ENCODE results near the gene ARMCX5. TPM values are rescaled to one million over a fixed set of nuclear protein-coding genes. Genes with fewer than 3 reads are reported as not detected.
A peak's percentile ranks its signal among the peaks of the same experiment; 100 is the strongest.

The ARMCX5 gene
- total and polyA plus RNA-seq, 7 donors = 5.0 to 10.0 (median 7.2) TPM

DNA sequence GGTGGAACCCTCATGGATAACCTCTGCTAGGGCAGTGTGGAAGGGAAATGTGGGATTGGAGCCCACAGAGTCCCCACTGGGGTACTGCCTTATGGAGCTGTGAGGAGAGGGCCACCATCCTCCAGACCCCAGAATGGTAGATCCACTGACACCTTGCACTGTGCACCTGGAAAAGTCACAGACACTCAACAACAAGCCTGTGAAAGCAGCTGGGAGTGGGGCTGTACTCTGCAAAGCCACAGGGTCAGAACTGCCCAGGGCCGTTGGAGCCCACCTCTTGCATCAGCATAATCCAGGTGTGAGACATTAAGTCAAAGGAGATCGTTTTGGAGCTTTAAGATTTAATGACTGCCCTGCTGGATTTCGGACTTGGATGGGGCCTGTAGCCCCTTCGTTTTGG, 11.6 kb downstream of the ARMCX5 start:
- 91 to 94% methylated on average over 4 of the region's 4 CpGs for WGBS, 2 donors

DNA sequence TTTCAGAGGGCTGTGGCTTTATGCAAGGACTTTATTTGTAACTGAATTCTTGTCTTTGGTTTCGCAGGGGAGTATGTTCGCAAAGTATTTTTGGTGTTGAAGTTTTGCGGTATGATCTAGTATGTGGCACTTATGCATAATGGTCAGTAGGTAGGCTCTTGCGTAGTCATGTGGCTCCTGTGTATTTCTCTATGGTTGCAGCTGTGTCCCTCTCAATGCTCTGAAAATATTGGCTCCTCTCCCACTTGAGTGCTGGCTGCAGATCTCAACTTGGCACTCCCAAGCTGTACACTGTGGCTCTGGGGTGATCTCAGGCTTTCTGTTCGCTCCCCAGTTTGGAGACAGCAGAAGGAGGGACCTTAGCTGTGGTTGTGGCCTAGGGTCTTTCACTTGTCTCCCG, 24.8 kb downstream of the ARMCX5 start:
- H3K4me1 ChIP-seq = no peaks in the 10 kb centered on the region
- no peaks in the 10 kb centered on the region for H3K36me3 ChIP-seq
- intact Hi-C loops (cut with DNase I) = no loop called here
- H3K27ac ChIP-seq = no peak overlapping the region
- H3K27me3 ChIP-seq = no peaks in the 10 kb centered on the region
- no peaks in the 10 kb centered on the region for H3K9me3 ChIP-seq
- H3K4me3 ChIP-seq = no peak overlapping the region
- 76 to 93% methylated on average over 6 of the region's 6 CpGs for WGBS, 2 donors
- TF ChIP-seq EP300 (IDR thresholded peaks at IDR 0.05) = no peak
- no peak for TF ChIP-seq POLR2A (IDR thresholded peaks at IDR 0.05)
- no peak for DNase-seq

More for the DNA sequence above, 11.6 kb downstream of the ARMCX5 start:
- DNase-seq = no peak
- no peaks in the 10 kb centered on the region for H3K4me1 ChIP-seq
- no peaks in the 10 kb centered on the region for H3K9me3 ChIP-seq
- no peaks in the 10 kb centered on the region for H3K36me3 ChIP-seq
- no peak for TF ChIP-seq POLR2A (IDR thresholded peaks at IDR 0.05)
- TF ChIP-seq EP300 (IDR thresholded peaks at IDR 0.05) = no peak
- TF ChIP-seq, protein P1, sequence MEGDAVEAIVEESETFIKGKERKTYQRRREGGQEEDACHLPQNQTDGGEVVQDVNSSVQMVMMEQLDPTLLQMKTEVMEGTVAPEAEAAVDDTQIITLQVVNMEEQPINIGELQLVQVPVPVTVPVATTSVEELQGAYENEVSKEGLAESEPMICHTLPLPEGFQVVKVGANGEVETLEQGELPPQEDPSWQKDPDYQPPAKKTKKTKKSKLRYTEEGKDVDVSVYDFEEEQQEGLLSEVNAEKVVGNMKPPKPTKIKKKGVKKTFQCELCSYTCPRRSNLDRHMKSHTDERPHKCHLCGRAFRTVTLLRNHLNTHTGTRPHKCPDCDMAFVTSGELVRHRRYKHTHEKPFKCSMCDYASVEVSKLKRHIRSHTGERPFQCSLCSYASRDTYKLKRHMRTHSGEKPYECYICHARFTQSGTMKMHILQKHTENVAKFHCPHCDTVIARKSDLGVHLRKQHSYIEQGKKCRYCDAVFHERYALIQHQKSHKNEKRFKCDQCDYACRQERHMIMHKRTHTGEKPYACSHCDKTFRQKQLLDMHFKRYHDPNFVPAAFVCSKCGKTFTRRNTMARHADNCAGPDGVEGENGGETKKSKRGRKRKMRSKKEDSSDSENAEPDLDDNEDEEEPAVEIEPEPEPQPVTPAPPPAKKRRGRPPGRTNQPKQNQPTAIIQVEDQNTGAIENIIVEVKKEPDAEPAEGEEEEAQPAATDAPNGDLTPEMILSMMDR (IDR thresholded peaks at IDR 0.05) = no peak
- no peak for TF ChIP-seq POLR2AphosphoS5 (IDR thresholded peaks at IDR 0.05)
- no peaks in the 10 kb centered on the region for H3K27me3 ChIP-seq
- no peak overlapping the region for H3K27ac ChIP-seq
- intact Hi-C loops (cut with DNase I) = no loop called here
- no peak overlapping the region for H3K4me3 ChIP-seq

DNA sequence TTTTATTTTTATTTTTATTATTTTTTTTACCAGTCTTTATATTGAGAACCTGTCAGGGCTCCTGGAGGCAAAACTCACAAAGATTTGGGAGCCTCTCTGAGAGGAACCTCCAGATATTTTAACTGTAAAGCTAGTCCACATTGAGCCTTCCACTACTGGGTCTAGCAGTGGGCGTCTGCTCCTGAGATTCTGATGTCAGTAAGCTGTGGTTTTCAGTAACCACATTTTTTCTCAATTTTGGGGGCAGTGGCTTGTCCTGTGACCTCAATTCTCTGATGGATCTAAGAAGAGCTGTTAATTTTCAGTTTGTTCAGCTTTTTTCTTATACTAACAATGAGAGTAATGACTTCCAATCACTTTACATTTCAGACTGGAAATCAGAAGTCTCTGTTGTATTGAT, 28.3 kb downstream of the ARMCX5 start:
- Histone ChIP-seq H3K4me1 (no peaks in the 10 kb centered on the region), H3K36me3 (no peaks in the 10 kb centered on the region), H3K27ac (no peak overlapping the region), H3K9me3 (no peaks in the 10 kb centered on the region), H3K27me3 (peaks cover 0 to 3% (median 0%) of the 10 kb centered on the region in 3 donors), H3K4me3 (no peak overlapping the region)
- intact Hi-C loops (cut with DNase I) = no loop called here
- WGBS, 2 donors = 77 to 90% methylated on average over 1 of the region's 1 CpG
- no peak for TF ChIP-seq POLR2AphosphoS5 (IDR thresholded peaks at IDR 0.05)
- TF ChIP-seq, protein P1 (IDR thresholded peaks at IDR 0.05) = no peak
- no peak for TF ChIP-seq EP300 (IDR thresholded peaks at IDR 0.05)
- no peak for TF ChIP-seq POLR2A (IDR thresholded peaks at IDR 0.05)
- no peak for DNase-seq

DNA sequence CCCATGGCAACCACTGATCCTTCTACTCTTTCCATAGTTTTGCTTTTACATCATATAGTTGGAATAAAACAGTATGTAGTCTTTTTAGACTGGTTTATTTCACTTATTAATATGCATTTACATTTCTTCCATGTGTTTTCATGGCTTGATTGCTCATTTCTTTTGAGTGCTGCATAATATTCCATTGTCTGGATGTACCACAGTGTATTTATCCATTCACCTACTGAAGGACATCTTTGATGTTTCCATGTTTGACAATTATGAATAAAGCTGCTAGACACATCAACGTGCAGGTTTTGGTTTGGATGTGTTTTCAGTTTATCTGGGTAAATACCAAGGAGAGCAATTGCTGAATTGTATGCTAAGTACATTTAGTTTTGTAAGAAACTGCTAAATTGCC, 38.2 kb downstream of the ARMCX5 start:
- H3K4me1 ChIP-seq = no peaks in the 10 kb centered on the region
- no peak overlapping the region for H3K4me3 ChIP-seq
- H3K9me3 ChIP-seq = no peaks in the 10 kb centered on the region
- no peaks in the 10 kb centered on the region for H3K36me3 ChIP-seq
- 88 to 91% methylated on average over 1 of the region's 1 CpG for WGBS, 2 donors
- no peak for DNase-seq
- no peak for TF ChIP-seq EP300 (IDR thresholded peaks at IDR 0.05)
- no peak for TF ChIP-seq POLR2A (IDR thresholded peaks at IDR 0.05)
- TF ChIP-seq POLR2AphosphoS5 (IDR thresholded peaks at IDR 0.05) = no peak
- TF ChIP-seq, protein P1 (IDR thresholded peaks at IDR 0.05) = no peak
- intact Hi-C loops (cut with DNase I) = no loop called here
- H3K27me3 ChIP-seq = peaks cover 0 to under 1% (median 0%) of the 10 kb centered on the region in 3 donors
- H3K27ac ChIP-seq = no peak overlapping the region

DNA sequence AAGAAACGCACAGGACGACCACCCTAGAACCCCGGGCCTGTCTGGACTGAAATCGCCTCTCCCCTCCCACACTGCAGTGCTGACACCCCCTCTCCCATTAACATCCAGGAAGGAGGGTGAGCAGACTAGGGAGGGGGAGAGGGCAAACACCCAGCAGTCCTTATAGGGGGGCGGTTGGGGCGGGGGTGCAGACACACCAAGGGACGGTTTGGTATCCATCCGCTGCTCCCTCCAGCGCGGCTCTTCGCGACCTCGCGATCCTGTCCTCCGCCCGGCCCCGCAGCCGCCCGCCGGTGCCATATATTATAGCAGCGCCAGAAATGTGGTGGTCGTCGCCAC, 51.6 kb downstream of the ARMCX5 start:
- WGBS, 2 donors = 6 to 21% methylated on average over 23 of the region's 23 CpGs
- no peak for DNase-seq

More for the DNA sequence above, 51.6 kb downstream of the ARMCX5 start:
- Histone ChIP-seq H3K27ac (peak overlapping the region; percentile 80 to 89 (median 85)), H3K4me3 (peak overlapping the region; percentile 65 to 73 (median 68)), H3K27me3 (no peaks in the 10 kb centered on the region), H3K4me1 (peaks cover 0 to 18% (median 3%) of the 10 kb centered on the region in 4 donors), H3K36me3 (no peaks in the 10 kb centered on the region), H3K9me3 (no peaks in the 10 kb centered on the region)
- TF ChIP-seq, protein P1 (IDR thresholded peaks at IDR 0.05) = no peak
- TF ChIP-seq POLR2A (IDR thresholded peaks at IDR 0.05) (no peak), EP300 (IDR thresholded peaks at IDR 0.05) (no peak), POLR2AphosphoS5 (IDR thresholded peaks at IDR 0.05) (no peak)
- intact Hi-C loops (cut with DNase I) = loop anchor here (1.0 to 5.0 kb wide), 4 partner anchors 52 to 134 kb away; partner anchors contain the start of genes ARMCX5, GPRASP2 and TMSB15A

Data from sigmoid colon (tissue), 7 donors.